Endothelial cell of umbilical vein (primary cell): Measurements from ENCODE around the gene KDM3B. TPM values are rescaled to one million over a fixed set of nuclear protein-coding genes. Genes with fewer than 3 reads are reported as not detected.

ENCODE experiments used
- BruUV-seq: library from RNA; stranded (reverse); fragments of 400-500 nt; replicated peaks from 2 replicates; lab custom pipeline; 2021; lab: Mats Ljungman, UMichigan
- CTCF ChIA-PET: fragments of 300-600, 350-600 bp; sonication (Branson Sonifier 250); formaldehyde crosslinking; loops from one replicate; lab custom pipeline; 2021; ENCODE audit warnings: antibody characterized with exemption, inconsistent platforms; lab: Charles Lee
- POLR2A ChIA-PET: fragments of 300-600, 350-600 bp; sonication (Branson Sonifier 250); formaldehyde crosslinking; loops from one replicate; lab custom pipeline; 2021; ENCODE audit warnings: antibody characterized with exemption, inconsistent platforms; lab: Charles Lee
- DNase-seq: peaks from one replicate; pipeline ENCODE4 v3.0.0-alpha.2; 2011; ENCODE audit warnings: low read depth, low spot score
- FAIRE-seq: peaks from 2 replicates; lab custom pipeline; 2011; peaks lifted over from hg19 to GRCh38; lab: Jason Lieb, UNC
- H2AFZ ChIP-seq: 2 replicates; pipeline ENCODE4 v1.6.0; 2012; ENCODE audit warnings: low read depth, low read length, control low read depth, inconsistent platforms
- H3K27ac ChIP-seq: 2 replicates; pipeline ENCODE4 v1.5.1; 2011; ENCODE audit warnings: low read depth, mild to moderate bottlenecking, control low read depth, low read length, moderate library complexity; ENCODE audit not compliant: insufficient read depth
- H3K27me3 ChIP-seq, 2 experiments: 2 replicates each; pipeline versions ENCODE4 v1.6.0 to v1.6.1; 2011; ENCODE audit warnings: low read length in 2 of 2, mixed read lengths in 1 of 2; ENCODE audit not compliant: control insufficient read depth in 2 of 2, insufficient read depth in 2 of 2
- H3K36me3 ChIP-seq, 2 experiments: 2 replicates in 1 of 2; 3 replicates in 1 of 2; pipeline ENCODE4 v1.5.1; 2011; ENCODE audit warnings: low read length in 2 of 2, mild to moderate bottlenecking in 1 of 2, moderate library complexity in 1 of 2; ENCODE audit not compliant: control insufficient read depth in 2 of 2, insufficient read depth in 2 of 2; ENCODE audit errors: extremely low read depth in 1 of 2
- H3K4me1 ChIP-seq: 3 replicates; pipeline ENCODE4 v1.5.1; 2011; ENCODE audit warnings: mild to moderate bottlenecking, low read length; ENCODE audit not compliant: control insufficient read depth, insufficient read depth; ENCODE audit errors: extremely low read depth
- H3K4me2 ChIP-seq: 2 replicates; pipeline ENCODE4 v1.6.1; 2011; ENCODE audit warnings: low read length, control low read depth, mixed read lengths; ENCODE audit not compliant: insufficient read depth
- H3K4me3 ChIP-seq, 3 experiments: fragments of 200-600 bp in 1 of 3; sonication (generic), shearing (Covaris generic) in 1 of 3; replicated peaks in 1 of 3; 2 replicates each; pipeline ENCODE4 v1.5.1; 2011 to 2016; ENCODE audit warnings: control low read depth in 3 of 3, low read length in 3 of 3, mild to moderate bottlenecking in 2 of 3, inconsistent platforms in 1 of 3, low read depth in 1 of 3, moderate library complexity in 1 of 3; ENCODE audit not compliant: insufficient read depth in 1 of 3
- H3K79me2 ChIP-seq: 2 replicates; pipeline ENCODE4 v1.6.0; 2012; ENCODE audit warnings: low read length, inconsistent platforms; ENCODE audit not compliant: control insufficient read depth, insufficient read depth
- H3K9ac ChIP-seq: replicated peaks from 2 replicates; pipeline ENCODE3; 2011; ENCODE audit warnings: low read length, control low read depth; ENCODE audit not compliant: insufficient read depth; ENCODE audit errors: extremely low read depth
- H3K9me1 ChIP-seq: replicated peaks from 3 replicates; pipeline ENCODE4 v1.6.0; 2011; ENCODE audit warnings: mild to moderate bottlenecking, low read length; ENCODE audit not compliant: control insufficient read depth, insufficient read depth; ENCODE audit errors: extremely low read depth
- H3K9me3 ChIP-seq: replicated peaks from 2 replicates; pipeline ENCODE4 v1.5.1; 2012; ENCODE audit warnings: low read length, inconsistent platforms; ENCODE audit not compliant: control insufficient read depth, insufficient read depth
- H4K20me1 ChIP-seq: replicated peaks from 2 replicates; pipeline ENCODE3; 2011; ENCODE audit warnings: mild to moderate bottlenecking, low read length; ENCODE audit not compliant: control insufficient read depth, insufficient read depth; ENCODE audit errors: extremely low read depth
- EZH2 ChIP-seq: IDR thresholded peaks from 2 replicates; pipeline ENCODE4 v1.6.1; 2012; ENCODE audit warnings: borderline replicate concordance, low read depth, mild to moderate bottlenecking, moderate library complexity, low read length, inconsistent platforms; ENCODE audit not compliant: severe bottlenecking
- FOS ChIP-seq: IDR thresholded peaks from 2 replicates; pipeline ENCODE4 v1.6.1; 2011; ENCODE audit warnings: mild to moderate bottlenecking, low read length, moderate library complexity, borderline replicate concordance; ENCODE audit not compliant: insufficient read depth
- GATA2 ChIP-seq: IDR thresholded peaks from 2 replicates; pipeline ENCODE4 v1.7.0; 2011; ENCODE audit warnings: low read depth, mild to moderate bottlenecking, moderate library complexity, mixed read lengths, low read length; ENCODE audit not compliant: insufficient read length, insufficient read depth
- JUN ChIP-seq: IDR thresholded peaks from 2 replicates; pipeline ENCODE4 v1.6.1; 2011; ENCODE audit warnings: borderline replicate concordance, low read depth; ENCODE audit not compliant: insufficient read length, insufficient read depth
- MYC ChIP-seq: IDR thresholded peaks from one replicate; pipeline ENCODE4 v1.6.1; 2011; ENCODE audit warnings: mild to moderate bottlenecking, low read depth, low read length
- POLR2A ChIP-seq: IDR thresholded peaks from 2 replicates; pipeline ENCODE4 v1.6.1; 2012; ENCODE audit warnings: low read depth, mild to moderate bottlenecking, control low read depth, low read length
- POLR2AphosphoS5 ChIP-seq: IDR thresholded peaks from 2 replicates; pipeline ENCODE4 v1.6.1; 2012; ENCODE audit warnings: low read depth, mild to moderate bottlenecking, control low read depth, low read length, moderate library complexity; ENCODE audit not compliant: insufficient read depth
- dilution Hi-C: fragments of 300-500 bp; cut with MboI; formaldehyde crosslinking; loops from one replicate; pipeline ENCODE4 v1.15.0; 2019; ENCODE audit warnings: low sequenced_read_pairs; ENCODE audit not compliant: extremely low pct_ligation_motif_present
- intact Hi-C: fragments of 100-400 bp; cut with micrococcal nuclease; formaldehyde crosslinking; loops from one replicate; pipeline ENCODE4 v1.10.0; 2022
- polyA plus RNA-seq, 4 experiments: library from polyadenylated mRNA; depleted of rRNA in 3 of 4; stranded (reverse) in 3 of 4; unstranded in 1 of 4; fragments of >200 nt; gene quantifications; 2 replicates each; pipeline versions ENCODE4 v1.2.1 to v1.2.3, GENCODE V29; 2011 to 2012; ENCODE audit warnings: missing spikeins in 1 of 4
- total RNA-seq: library from RNA; stranded (reverse); gene quantifications from 2 replicates; pipeline ENCODE4 v1.2.3, GENCODE V29; 2021
- TF ChIP-seq, protein P1 (sequence below): IDR thresholded peaks from 2 replicates; pipeline ENCODE4 v1.6.1; 2011; ENCODE audit not compliant: insufficient read depth, insufficient read length
- TF ChIP-seq, protein P2 (sequence below), 2 donors: IDR thresholded peaks; 1 replicate in 1 of 2; 2 replicates in 1 of 2; pipeline ENCODE4 v1.5.1; 2011; ENCODE audit warnings: low read length in 2 of 2, mild to moderate bottlenecking in 2 of 2, moderate library complexity in 2 of 2, control low read depth in 1 of 2, inconsistent platforms in 1 of 2, low read depth in 1 of 2; ENCODE audit not compliant: insufficient read depth in 1 of 2; ENCODE audit errors: extremely low read depth in 1 of 2

KDM3B gene
- total and polyA plus RNA-seq, 2 donors (not counting 3 experiments of a cell fraction or from before 2014, with no cell fraction given) = 19.0 to 55.7 TPM

DNA sequence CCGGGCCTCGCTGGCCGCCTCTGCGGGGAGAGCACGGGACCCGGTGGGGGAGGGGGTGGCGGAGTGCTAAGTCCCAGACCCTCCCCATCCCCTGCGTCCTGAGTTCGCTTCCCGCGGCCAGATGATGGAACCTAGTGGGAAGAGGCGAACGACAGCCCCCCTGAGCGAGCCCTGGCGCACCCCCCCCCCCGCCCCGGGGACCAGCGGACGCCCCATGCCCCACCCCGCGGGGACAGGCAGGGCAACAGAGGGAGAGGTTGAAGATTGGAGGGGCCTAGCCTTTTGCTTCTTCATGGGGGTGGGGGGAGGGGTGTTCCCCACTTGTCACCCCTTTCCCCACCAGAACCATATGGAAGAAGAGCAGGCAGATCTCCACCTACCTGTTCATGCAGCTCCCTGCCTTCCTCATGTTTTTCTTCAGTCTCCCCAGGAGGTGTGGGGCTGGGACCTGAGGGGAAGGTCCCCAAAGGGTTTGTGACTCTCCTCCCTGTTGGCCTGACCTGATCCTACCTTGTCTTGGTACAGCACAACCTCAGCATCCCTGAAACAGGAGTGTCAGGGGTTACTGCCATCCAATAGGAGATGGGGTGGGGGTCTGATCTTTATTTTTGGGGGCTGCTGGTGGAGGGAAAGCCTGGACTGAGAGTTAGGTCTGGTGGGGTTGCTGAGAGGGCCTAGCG lies 13.9 kb upstream of the KDM3B start:
- ChIA-PET POLR2A (interaction anchor here (0.5 to 4.3 kb wide), 8 partner anchors 12 to 267 kb away, joined by 3 to 58 read pairs (median 5); partner anchors contain the start of gene KDM3B), CTCF (interaction anchor here (1.9 to 4.1 kb wide), 2 partner anchors 14 to 115 kb away, joined by 6 to 64 read pairs; partner anchors contain the start of gene KDM3B)
- intact Hi-C loops (loop anchor here (1.0 to 5.0 kb wide), 2 partner anchors 14 to 116 kb away; partner anchors contain the start of gene KDM3B), dilution Hi-C loops (no loop called here)
- DNase-seq (peak; percentile 36), FAIRE-seq (no peak)
- Histone ChIP-seq H3K27me3 (no peaks in the 10 kb centered on the region), H3K36me3 (peaks cover 2 to 3% of the 10 kb centered on the region in 2 experiments), H3K9ac (peak overlapping the region; percentile 81), H3K4me1 (peaks cover 13% of the 10 kb centered on the region), H3K79me2 (peaks cover 34% of the 10 kb centered on the region), H3K9me1 (no peaks in the 10 kb centered on the region), H3K4me3 (peak overlapping the region; percentile 26 to 84 (median 62)), H2AFZ (no peak overlapping the region), H3K27ac (peak overlapping the region; percentile 81), H3K4me2 (peak overlapping the region; percentile 59), H3K9me3 (no peaks in the 10 kb centered on the region), H4K20me1 (no peaks in the 10 kb centered on the region)
- no peak for TF ChIP-seq JUN
- TF ChIP-seq EZH2 = no peak
- no peak for TF ChIP-seq FOS
- TF ChIP-seq, protein P1, sequence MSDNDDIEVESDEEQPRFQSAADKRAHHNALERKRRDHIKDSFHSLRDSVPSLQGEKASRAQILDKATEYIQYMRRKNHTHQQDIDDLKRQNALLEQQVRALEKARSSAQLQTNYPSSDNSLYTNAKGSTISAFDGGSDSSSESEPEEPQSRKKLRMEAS = no peak
- TF ChIP-seq, protein P2, sequence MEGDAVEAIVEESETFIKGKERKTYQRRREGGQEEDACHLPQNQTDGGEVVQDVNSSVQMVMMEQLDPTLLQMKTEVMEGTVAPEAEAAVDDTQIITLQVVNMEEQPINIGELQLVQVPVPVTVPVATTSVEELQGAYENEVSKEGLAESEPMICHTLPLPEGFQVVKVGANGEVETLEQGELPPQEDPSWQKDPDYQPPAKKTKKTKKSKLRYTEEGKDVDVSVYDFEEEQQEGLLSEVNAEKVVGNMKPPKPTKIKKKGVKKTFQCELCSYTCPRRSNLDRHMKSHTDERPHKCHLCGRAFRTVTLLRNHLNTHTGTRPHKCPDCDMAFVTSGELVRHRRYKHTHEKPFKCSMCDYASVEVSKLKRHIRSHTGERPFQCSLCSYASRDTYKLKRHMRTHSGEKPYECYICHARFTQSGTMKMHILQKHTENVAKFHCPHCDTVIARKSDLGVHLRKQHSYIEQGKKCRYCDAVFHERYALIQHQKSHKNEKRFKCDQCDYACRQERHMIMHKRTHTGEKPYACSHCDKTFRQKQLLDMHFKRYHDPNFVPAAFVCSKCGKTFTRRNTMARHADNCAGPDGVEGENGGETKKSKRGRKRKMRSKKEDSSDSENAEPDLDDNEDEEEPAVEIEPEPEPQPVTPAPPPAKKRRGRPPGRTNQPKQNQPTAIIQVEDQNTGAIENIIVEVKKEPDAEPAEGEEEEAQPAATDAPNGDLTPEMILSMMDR (IDR thresholded peaks at IDR 0.05; ENCODE audit: extremely low read depth in 1 of 2, insufficient read depth in 1 of 2, low read depth in 1 of 2, low read length in 2 of 2) = no peak
- no peak for TF ChIP-seq POLR2AphosphoS5
- no peak for TF ChIP-seq POLR2A
- no peak for TF ChIP-seq MYC
- TF ChIP-seq GATA2 = no peak
- BruUV-seq = no TSS peak
